ENCODE data around the gene IMMP2L.

The IMMP2L gene

GRCh38 chr7:111407258-111407657, 155.0 kb downstream of the IMMP2L start:
- H3K4me3 ChIP-seq (ENCODE audit: low read length): no peak overlapping the region
- TF ChIP-seq, protein P1, sequence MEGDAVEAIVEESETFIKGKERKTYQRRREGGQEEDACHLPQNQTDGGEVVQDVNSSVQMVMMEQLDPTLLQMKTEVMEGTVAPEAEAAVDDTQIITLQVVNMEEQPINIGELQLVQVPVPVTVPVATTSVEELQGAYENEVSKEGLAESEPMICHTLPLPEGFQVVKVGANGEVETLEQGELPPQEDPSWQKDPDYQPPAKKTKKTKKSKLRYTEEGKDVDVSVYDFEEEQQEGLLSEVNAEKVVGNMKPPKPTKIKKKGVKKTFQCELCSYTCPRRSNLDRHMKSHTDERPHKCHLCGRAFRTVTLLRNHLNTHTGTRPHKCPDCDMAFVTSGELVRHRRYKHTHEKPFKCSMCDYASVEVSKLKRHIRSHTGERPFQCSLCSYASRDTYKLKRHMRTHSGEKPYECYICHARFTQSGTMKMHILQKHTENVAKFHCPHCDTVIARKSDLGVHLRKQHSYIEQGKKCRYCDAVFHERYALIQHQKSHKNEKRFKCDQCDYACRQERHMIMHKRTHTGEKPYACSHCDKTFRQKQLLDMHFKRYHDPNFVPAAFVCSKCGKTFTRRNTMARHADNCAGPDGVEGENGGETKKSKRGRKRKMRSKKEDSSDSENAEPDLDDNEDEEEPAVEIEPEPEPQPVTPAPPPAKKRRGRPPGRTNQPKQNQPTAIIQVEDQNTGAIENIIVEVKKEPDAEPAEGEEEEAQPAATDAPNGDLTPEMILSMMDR (conservative IDR thresholded peaks at IDR 0.05; ENCODE audit: low read depth, low read length): no peak
- DNase-seq (ENCODE audit: low read depth): no peak

DNA sequence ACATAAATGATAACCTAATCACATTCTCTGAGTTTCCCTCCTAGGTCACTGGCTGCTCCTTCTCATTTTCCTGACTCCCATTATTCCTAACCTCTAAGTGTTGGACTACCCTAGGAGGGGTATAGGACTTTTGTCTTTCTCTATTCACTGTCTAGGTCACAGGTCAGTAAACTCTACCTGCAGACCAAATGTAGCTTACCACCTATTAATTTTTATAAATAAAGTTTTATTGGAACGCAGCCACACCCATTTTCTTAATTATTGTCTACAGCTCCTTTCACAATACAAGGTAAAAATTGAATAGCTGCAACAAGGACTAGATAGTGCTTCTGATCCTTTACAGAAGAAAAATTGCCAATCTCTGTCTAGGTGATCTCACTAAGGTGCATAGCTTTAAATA, 156.7 kb downstream of the IMMP2L start:
- no peak overlapping the region for H3K4me3 ChIP-seq (ENCODE audit: low read length)
- TF ChIP-seq, protein P1 (conservative IDR thresholded peaks at IDR 0.05; ENCODE audit: low read depth, low read length): no peak

DNA sequence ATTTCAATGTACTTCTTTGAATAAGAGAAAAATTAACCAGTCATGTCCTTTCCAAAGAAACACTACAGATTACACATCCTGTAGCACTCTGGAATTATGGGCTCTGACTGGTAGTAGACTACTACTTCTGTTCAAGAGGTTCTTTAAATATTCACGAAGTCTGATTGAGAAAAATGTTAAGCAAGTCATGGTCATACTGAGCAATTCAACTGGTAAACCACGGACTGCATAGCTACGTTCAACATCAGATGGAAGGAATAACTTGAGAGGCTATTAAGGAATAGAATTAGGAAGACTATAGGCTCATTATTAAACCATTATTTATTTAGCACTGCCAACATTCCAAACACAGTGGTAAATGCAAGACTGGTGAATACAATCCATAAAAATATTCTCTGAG, 160.8 kb downstream of the IMMP2L start:
- TF ChIP-seq, protein P1 (conservative IDR thresholded peaks at IDR 0.05; ENCODE audit: low read depth, low read length): no peak
- no peak for DNase-seq (ENCODE audit: low read depth)
- H3K4me3 ChIP-seq (ENCODE audit: low read length): no peak overlapping the region

More for the DNA sequence above, 156.7 kb downstream of the IMMP2L start:
- DNase-seq (ENCODE audit: low read depth): no peak

GRCh38 chr7:111400088-111400487, 162.2 kb downstream of the IMMP2L start:
- TF ChIP-seq, protein P1 (conservative IDR thresholded peaks at IDR 0.05; ENCODE audit: low read depth, low read length): no peak
- DNase-seq (ENCODE audit: low read depth): no peak
- H3K4me3 ChIP-seq (ENCODE audit: low read length): no peak overlapping the region

GRCh38 chr7:111394891-111395290, 167.4 kb downstream of the IMMP2L start:
- H3K4me3 ChIP-seq (ENCODE audit: low read length): no peak overlapping the region
- TF ChIP-seq, protein P1 (conservative IDR thresholded peaks at IDR 0.05; ENCODE audit: low read depth, low read length): no peak
- no peak for DNase-seq (ENCODE audit: low read depth)

DNA sequence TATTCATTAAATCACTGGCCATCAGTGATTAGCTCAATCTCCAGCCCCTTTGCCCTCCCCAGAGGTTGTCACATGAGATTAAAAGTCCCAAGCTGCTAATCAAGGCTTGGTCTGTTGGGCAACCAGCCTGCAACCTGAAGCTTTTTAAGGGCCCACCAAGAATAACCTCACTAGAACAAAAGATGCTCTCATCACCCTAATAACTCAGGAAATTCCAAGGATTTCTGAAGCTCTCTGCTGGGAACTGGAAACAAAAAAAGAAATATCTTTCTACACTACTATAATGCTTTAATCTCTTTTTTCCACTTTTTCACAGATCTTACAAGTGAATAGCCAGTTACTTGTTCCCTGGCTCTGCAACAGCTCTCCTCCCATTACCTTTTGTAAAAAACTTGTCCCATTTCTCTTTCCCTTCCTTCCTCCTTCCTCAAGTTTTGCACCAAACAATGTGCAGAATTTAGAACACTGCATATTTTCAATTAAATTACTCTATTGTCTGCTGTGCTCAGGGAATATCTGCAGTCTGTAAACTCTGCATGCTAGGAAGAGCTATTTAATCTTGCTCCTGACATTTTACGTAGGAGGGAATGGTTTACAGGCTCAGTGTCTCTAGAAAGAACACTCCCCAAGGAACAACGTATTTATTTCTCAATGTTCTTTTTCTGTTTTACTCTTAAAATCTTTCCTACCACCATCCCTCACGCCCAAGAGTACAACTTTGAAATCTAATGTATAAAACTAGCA, 169.1 kb downstream of the IMMP2L start:
- no peak overlapping the region for H3K4me3 ChIP-seq (ENCODE audit: low read length)
- DNase-seq (ENCODE audit: low read depth): peak; percentile 95
- TF ChIP-seq, protein P1 (conservative IDR thresholded peaks at IDR 0.05; ENCODE audit: low read depth, low read length): no peak

DNA sequence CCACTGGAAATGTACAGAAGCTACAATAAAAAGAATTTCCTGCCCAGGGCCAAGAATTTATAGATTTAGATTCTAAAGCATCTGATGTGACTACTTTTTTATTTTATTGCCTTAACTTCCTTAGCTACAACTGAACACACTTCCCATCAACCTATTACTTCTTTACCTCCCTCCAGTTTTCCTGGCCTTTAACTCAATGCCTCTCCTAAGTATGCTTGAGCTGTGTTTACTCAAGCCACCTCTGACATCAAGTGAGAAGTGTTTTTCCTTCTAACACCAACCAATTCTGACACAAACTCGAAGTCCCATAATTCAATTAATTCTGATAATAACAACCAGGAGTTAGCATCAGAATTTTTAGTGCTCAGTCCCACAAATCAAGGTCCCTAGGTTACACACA, 170.0 kb downstream of the IMMP2L start:
- DNase-seq (ENCODE audit: low read depth): no peak
- TF ChIP-seq, protein P1 (conservative IDR thresholded peaks at IDR 0.05; ENCODE audit: low read depth, low read length): no peak
- peak overlapping the region; percentile 22 for H3K4me3 ChIP-seq (ENCODE audit: low read length)

Data from retinal pigment epithelial cell (primary cell).